GM18951 (cell line): ENCODE data around the gene MAP3K8.

Experiments
- POLR2A ChIP-seq: IDR thresholded peaks from 4 replicates; pipeline ENCODE4 v1.6.1; 2011; ENCODE audit warnings: mild to moderate bottlenecking; ENCODE audit not compliant: insufficient read length, insufficient read depth; ENCODE audit errors: extremely low read depth
- in situ Hi-C: fragments of 300-500 bp; cut with MboI; formaldehyde crosslinking; loops from one replicate; pipeline ENCODE4 v1.12.0; 2022; ENCODE audit warnings: low sequenced_read_pairs, mixed read lengths, inconsistent platforms; ENCODE audit not compliant: unreplicated experiment

The MAP3K8 gene

DNA sequence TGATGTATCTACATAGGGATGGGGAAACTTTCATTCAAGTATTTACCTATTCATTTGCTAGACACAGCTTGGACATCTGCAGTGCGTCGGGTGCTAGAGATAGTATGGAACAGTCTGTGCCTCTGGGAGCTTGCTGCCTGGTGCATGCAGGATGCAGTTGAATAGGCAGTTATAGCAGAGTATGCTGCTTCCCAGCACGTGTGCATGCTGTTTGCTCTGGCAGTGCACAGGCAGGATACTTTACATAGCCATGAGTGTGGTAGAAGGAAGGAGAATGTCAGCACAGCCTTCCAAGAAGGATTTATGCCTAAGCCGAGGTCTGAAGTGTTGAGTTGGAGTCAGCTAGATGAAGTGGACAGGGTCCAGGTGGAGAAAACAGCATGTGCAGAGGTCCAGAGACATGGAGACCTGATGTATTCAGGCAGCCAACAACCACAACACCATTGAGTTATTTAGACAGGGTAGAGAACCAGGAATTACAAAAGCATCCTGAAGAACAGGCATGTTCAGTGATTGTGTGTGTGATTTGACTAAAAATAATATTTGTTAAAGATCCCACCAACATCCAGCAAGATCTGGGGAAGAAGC, 8.1 kb downstream of the MAP3K8 start:
- in situ Hi-C loops = no loop called here
- TF ChIP-seq POLR2A = no peak

DNA sequence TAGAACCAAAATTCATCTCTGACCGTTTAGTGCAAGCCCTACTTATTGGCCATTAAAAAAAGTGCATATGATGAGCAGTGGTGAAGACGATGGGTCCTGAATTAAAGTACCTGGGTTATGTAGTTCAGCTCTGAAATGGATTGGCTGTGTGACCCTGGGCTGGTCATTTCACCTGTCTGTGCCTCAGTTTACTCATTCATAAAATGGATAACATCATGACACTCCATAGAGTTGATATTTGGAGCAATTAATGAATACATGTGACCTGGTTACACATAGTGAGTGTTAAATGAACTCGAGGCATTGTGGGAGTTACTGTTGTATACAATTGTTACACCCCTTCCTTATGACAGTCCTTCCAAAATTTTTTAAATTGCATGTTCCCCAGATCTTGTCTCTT, 9.1 kb downstream of the MAP3K8 start:
- in situ Hi-C loops = no loop called here
- TF ChIP-seq POLR2A = no peak

DNA sequence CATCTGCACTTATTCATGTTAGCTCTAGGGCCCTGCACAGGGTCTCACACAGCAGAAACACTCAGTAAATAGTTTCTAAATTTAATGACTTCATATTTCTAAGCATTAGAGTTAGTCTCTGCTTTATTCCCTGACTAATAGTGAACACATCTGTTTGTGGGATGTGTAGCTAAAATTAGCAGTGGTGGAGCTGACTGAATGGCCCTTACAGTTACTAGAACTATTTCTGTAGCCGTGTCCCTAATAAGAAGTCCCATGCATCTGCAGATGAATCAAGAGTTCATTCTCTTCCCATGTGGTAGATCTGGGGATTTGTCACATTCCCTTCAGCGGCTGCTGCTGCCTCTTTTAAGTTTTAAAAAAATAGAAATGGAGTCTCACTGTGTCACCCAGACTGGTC, 11.7 kb downstream of the MAP3K8 start:
- in situ Hi-C loops = no loop called here

DNA sequence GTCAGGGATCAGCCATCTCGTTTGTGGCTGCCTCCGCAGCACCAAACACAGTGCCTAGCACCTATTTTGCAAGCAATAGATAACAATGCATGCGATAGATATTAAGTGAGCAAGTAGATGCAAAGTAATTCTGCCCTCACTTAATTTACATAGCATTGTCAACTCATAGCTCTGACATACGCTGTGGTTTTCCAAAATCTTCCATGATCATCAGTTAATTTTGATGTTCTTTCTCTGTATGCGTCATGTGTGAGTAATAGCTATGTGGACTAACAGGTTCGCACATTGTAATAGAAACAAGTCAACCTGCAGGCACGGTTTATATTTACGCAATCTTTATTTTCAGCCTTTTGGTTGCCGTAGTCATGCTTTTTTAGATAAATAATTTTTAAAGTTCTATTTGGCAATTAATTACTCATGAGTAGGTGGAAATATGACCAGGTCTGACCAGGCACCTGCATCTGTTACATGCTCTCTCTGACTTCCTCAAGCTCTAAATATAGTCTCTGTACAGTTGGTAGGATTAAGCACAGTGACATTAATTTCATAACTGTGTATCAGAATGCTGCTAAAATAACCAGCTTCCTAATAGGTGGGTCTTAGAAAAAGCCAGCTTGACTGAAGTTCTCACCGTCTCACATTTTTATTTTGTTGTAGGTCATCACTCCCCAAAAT, 13.3 kb downstream of the MAP3K8 start:
- TF ChIP-seq POLR2A = no peak
- in situ Hi-C loops = no loop called here

More for the DNA sequence above, 11.7 kb downstream of the MAP3K8 start:
- no peak for TF ChIP-seq POLR2A

DNA sequence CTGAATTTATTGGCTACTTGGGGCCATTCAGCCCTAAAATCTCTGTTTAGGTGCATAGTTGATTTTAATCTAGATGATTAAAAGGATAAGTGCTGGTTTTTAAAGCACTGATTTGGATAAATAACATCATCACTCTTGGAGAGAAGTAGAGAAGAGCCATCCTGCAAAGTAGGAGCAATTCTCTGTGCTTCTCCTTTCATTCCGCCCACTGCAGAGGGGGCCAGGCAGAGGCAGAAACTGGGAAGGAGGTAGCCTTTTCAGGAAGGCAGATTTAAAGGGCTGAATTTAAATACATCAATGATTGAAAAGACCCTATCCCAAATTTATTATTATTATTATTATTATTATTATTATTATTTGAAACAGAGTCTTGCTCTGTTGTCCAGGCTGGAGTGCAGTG, 14.1 kb downstream of the MAP3K8 start:
- TF ChIP-seq POLR2A = no peak
- in situ Hi-C loops = no loop called here

DNA sequence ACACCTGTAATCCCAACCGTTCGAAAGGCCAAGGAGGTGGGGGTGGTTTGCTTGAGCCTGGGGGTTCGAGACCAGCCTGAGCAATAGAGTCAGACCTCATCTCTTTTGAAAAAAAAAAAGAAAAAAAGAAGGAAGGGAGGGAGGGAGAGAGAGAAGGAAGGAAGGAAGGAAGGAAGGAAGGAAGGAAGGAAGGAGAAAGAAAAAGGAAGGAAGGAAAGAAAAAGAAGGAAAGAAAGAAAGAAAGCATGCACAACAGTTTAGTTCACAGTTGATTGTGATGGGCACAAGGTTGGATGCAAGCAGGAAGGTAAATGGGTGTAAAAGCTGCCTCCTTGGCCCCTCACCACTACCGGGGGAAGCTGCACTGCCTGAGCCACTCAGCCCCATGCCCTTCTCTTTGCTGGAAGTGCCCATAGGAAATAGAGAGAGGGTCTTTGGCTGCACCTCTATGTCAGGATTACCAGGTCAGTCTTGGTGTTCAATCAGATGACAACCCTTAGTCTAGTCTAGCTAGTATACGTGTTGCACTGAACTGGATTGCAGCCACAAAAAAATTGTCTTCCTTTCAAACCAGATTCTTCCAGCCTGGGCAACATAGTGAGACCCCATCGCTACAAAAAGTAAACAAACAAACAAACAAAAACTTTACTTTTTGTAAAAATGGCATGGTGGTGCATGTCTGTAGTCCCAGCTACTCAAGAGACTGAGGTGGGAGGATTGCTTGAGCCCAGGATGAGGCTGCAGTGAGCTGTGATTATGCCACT, 20.0 kb downstream of the MAP3K8 start:
- in situ Hi-C loops = no loop called here
- TF ChIP-seq POLR2A = no peak

DNA sequence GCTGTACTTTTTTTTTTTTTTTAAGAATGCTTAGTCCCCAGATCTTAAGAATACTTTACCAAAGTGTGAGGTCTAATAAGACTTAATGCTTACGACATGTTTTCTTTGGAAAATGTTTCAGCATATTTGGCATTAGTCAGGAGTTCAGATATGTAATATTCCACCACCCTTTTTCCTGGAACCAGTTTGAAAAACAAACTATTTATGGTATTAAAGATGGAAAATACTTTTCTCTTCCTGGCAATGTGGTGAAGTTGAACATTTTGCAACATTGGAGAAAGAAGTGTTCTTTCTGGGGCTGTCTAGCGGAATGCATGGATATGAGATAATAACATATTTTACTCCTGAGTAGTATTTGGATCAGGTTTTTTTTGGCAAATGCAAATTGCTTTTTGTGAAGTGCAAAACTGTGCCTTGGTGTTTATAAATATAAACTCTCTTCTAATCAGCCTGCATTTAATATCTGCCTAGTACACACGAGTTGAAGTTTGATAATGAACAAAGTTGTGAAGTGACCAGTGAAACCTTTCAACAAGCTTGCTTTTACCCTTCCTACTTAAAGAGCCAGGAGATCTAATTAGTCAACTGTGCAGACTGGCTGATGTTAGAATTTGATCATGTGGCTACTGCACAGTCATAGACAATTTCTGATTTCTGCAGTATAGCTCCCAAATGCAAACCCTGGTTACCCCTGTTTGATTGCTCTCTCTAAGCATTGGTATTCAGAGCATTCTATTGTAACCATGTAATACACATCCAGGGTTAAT, 20.9 kb downstream of the MAP3K8 start:
- in situ Hi-C loops = no loop called here
- no peak for TF ChIP-seq POLR2A

DNA sequence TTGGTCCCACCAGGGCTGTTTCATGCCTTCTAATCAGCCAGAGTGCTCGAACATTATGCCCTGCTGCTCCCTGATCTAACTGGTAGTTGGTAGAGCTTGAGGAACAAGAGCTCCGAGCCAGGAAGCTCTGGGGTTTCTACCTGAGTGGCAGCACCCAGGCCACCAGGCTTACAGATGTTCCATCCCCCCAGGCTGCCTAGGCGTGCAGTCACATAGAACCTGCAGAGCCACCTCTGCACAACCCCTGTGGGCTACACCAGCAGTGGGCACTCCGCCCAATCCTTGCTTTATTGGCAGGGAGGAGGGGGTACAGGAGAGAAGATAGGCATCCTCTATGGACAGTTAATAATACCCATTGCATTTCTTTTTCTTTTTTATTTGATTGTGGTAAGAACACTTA, 21.8 kb downstream of the MAP3K8 start:
- no peak for TF ChIP-seq POLR2A
- in situ Hi-C loops = no loop called here

DNA sequence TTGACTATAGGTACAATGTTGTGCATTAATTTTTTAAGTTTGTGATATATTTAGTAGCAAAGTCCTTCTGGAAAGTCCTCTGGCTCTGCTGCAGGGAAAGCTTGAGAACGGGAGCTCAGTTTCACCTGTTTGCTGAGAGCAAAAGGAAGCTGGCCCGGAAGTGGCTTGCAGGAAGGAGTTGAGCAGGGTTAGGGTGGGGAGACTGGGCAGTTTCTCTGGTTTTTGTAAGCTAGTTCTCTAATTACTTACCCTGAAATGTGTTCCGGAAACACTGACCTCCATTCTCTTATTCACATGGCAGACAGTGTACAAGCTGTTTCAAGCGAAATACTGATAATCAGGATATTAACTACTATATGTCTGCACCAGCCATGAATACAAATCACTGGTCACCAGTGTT, 22.3 kb downstream of the MAP3K8 start:
- in situ Hi-C loops = no loop called here
- TF ChIP-seq POLR2A = no peak

DNA sequence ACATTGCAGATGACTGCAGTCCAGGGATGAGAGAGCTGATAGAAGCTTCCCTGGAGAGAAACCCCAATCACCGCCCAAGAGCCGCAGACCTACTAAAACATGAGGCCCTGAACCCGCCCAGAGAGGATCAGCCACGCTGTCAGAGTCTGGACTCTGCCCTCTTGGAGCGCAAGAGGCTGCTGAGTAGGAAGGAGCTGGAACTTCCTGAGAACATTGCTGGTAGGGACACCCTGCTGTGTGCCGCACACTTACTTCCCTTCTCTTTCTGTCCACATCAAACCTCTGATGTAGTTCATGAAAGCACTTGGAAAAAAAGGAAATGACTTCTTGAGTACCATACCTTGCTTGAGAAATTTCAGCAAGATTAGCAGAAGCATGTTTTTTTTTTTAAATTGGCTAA, 25.3 kb downstream of the MAP3K8 start:
- in situ Hi-C loops = no loop called here
- TF ChIP-seq POLR2A = no peak

DNA sequence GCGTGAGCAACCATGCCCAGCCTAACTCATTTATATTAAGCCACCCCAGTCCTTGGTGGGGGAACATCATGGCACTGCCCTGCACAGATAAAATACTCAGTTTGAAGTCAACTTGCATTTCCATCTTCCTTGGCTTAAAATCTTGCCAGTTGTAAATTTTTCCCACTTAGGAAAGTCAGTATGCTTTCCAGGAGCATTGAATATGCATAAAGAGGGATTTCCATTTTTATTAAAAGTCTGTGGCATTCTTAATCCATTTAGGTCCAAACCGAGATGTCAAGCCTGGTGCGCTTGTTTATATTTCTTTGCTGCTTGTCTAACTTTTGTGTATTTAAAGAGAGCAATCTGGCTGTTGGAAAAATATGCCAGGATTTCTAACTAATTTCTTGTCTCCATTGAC, 26.1 kb downstream of the MAP3K8 start:
- no peak for TF ChIP-seq POLR2A
- in situ Hi-C loops = no loop called here

DNA sequence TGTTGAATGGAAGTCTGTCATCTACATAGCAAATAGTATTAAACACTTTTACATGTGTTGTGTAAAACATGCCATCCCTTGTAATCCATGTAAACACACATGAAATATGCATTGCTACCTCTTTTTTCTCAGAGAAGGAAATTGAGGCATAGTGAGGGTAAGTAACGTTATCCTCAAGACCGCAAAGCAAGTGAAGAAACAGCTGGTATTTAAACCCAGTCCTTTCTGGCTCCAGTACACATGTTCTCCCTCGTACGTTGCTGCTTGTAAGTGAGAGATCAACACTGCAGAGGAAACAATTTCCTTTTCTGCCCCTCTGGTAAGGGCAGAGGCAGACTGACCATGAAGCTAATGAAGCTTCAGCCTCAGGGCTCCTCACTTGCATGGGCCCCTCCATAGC, 28.5 kb downstream of the MAP3K8 start:
- no peak for TF ChIP-seq POLR2A
- in situ Hi-C loops = no loop called here

DNA sequence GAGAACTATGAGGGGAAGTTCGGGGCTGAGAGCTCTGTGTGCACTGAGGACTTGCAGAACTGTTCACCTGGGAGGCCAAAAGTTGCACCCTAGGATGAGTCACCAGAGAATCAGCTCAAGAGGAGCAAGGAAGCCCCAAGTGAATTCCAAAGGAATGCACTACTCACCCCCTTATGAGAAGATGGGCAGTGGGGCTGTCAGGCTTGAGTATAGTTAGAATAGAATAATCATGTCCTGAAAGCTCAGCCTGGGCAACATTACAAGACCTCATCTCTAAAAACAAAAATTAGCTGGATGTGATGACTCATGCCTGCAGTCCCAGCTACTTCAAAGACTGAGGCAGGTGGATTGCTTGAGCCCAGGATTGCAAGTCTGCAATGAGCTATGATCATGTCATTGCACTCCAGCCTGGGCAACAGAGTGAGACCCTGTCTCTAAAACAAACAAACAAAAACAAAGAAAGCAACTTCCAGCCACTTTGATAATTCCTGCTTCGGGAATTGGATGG, 30.0 kb downstream of the MAP3K8 start:
- in situ Hi-C loops = no loop called here

More for the DNA sequence above, 30.0 kb downstream of the MAP3K8 start:
- TF ChIP-seq POLR2A = no peak
